ENCODE measurements around the gene TOR1A. TPM values are rescaled to one million over a fixed set of nuclear protein-coding genes. Genes with fewer than 3 reads are reported as not detected.

Gene TOR1A
- total RNA-seq, 2 donors from 2014 or later = 17.4 to 27.0 TPM

DNA sequence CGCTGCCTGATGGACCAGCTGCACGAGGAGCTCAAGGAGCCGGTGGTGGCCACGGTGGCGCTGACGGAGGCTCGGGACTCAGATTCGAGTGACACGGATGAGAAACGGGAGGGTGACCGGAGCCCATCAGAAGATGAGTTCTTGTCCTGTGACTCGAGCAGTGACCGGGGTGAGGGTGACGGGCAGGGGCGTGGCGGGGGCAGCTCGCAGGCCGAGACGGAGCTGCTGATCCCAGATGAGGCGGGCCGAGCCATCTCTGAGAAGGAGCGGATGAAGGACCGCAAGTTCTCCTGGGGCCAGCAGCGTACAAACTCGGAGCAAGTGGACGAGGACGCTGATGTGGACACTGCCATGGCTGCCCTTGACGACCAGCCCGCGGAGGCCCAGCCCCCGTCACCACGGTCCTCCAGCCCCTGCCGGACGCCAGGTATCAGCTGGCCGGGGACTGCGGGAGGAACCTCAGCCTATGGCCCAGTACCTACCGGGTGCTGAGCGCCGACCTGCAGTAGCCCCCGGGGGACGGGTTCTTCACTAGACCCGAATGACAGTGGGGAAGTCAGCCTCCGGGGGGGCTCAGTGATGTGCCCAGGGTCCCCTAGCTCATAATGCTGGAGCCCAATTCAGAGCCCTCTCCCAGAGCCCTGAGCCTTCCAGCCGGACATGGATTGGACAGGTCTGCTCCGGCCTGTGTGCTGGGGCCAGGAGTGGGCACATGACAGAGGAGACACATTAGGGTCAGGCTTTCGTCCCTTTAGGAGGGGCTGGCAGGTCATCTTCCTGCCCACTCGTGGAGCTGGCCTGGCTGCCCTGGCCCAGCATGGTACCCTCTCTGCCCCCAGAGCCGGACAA, 44.3 kb upstream of the TOR1A start:
- Histone ChIP-seq H3K27ac (no peak overlapping the region), H3K27me3 (no peaks in the 10 kb centered on the region), H3K36me3 (replicated peaks in 1 of 2; ENCODE audit: insufficient read depth in 1 of 2, low read depth in 2 of 2) (peaks cover 0 to 3% of the 10 kb centered on the region in 2 donors), H3K4me1 (no peaks in the 10 kb centered on the region), H3K4me3 (no peak overlapping the region), H3K9me3 (no peaks in the 10 kb centered on the region)
- TF ChIP-seq, protein P1, sequence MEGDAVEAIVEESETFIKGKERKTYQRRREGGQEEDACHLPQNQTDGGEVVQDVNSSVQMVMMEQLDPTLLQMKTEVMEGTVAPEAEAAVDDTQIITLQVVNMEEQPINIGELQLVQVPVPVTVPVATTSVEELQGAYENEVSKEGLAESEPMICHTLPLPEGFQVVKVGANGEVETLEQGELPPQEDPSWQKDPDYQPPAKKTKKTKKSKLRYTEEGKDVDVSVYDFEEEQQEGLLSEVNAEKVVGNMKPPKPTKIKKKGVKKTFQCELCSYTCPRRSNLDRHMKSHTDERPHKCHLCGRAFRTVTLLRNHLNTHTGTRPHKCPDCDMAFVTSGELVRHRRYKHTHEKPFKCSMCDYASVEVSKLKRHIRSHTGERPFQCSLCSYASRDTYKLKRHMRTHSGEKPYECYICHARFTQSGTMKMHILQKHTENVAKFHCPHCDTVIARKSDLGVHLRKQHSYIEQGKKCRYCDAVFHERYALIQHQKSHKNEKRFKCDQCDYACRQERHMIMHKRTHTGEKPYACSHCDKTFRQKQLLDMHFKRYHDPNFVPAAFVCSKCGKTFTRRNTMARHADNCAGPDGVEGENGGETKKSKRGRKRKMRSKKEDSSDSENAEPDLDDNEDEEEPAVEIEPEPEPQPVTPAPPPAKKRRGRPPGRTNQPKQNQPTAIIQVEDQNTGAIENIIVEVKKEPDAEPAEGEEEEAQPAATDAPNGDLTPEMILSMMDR (IDR thresholded peaks at IDR 0.05) = no peak
- TF ChIP-seq POLR2A (IDR thresholded peaks at IDR 0.05) = no peak
- ATAC-seq (peak; percentile 29), DNase-seq (no peak)
- intact Hi-C loops (cut with DNase I) = no loop called here
- 84 to 86% methylated on average over 33 to 41 of the region's 48 CpGs for WGBS, 2 donors

DNA sequence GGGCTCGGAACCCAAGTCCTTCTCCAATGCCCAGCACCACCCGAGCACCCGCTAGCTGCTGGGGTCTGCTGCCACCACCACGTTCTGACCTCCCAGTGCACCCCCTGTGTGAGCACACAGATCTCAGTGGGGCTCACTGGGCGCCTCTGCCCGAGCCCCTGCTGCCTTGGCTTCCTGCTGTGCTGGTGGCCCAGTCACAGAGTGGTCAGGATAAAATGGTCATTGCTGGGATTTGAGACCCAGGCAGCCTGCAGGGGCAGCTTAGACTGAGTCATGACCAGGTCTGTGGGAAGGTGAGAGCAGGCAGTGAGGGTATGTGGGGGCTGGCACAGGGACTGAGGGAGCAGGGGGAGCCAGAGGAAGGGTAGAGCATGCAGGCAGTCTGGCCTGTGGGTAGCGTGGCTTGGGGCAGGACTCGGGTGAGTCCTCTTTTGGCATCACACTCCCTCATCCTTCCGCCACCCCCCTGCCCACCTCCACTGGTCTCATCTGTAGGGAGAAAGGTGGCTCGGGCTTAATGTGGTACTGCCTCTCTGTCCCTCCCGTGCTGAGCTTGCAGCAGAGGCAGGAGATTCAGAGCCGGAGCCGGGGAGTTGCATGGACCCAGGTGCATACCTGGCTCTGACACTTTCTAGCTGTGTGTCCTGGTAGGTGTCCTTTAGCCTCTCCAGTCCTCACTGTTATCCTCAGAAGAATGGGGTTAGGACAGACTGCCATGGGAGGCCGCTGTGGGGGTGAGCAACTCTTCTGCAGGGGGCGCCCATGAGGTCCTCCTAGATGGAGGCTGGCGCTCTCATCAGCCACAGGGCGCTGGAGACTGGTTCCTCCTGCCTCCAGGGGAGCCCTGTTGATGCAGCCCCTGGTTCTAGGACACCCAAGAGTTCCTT, 43.4 kb upstream of the TOR1A start:
- Histone ChIP-seq H3K27me3 (no peaks in the 10 kb centered on the region), H3K9me3 (no peaks in the 10 kb centered on the region), H3K4me1 (no peaks in the 10 kb centered on the region), H3K36me3 (replicated peaks in 1 of 2; ENCODE audit: insufficient read depth in 1 of 2, low read depth in 2 of 2) (peaks cover 0 to 3% of the 10 kb centered on the region in 2 donors), H3K4me3 (no peak overlapping the region), H3K27ac (no peak overlapping the region)
- intact Hi-C loops (cut with DNase I) = no loop called here
- 76 to 84% methylated on average over 8 to 17 of the region's 17 CpGs for WGBS, 2 donors
- DNase-seq (no peak), ATAC-seq (no peak)
- TF ChIP-seq, protein P1 (IDR thresholded peaks at IDR 0.05) = no peak
- TF ChIP-seq POLR2A (IDR thresholded peaks at IDR 0.05) = no peak

DNA sequence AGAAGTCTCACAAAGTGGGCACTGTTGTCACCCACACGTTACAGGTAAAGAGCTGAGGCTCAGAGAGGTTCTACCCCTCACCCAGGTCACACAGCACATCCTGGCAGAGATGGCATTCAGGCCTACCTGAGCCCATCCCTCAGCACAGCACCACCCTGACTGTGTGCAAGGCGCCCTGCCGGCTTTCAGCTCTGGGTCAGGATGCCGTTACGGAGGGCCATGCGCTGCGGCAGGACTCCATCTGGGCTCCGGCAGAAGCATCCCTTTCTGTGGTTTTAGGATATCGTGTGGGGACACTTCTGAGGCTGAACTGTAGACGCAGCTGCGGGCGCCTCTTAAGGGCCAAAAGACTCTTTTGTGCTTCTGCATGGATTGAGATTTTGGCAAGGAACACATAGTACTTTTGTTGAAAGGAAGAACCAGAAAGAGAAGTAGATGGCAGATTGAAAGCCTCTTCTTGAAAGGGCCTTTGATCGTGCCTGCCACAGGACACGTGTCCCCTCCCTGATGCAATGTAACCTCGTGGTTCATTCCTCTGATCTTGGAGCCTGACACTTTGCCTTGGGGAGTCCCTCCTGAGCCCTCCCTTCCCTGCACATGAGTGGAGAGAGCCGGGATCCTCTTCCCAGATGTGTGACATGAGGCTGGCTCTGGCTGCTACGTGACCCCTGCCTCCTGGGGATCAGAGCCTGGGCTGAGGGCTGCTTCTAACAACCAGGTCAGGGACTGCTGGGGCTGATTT, 42.6 kb upstream of the TOR1A start:
- Histone ChIP-seq H3K4me3 (no peak overlapping the region), H3K27me3 (no peaks in the 10 kb centered on the region), H3K4me1 (no peaks in the 10 kb centered on the region), H3K27ac (no peak overlapping the region), H3K36me3 (replicated peaks in 1 of 2; ENCODE audit: insufficient read depth in 1 of 2, low read depth in 2 of 2) (peaks cover 0 to 7% of the 10 kb centered on the region in 2 donors), H3K9me3 (no peaks in the 10 kb centered on the region)
- TF ChIP-seq, protein P1 (IDR thresholded peaks at IDR 0.05) = no peak
- TF ChIP-seq POLR2A (IDR thresholded peaks at IDR 0.05) = no peak
- ATAC-seq (no peak), DNase-seq (no peak)
- intact Hi-C loops (cut with DNase I) = no loop called here
- 73 to 91% methylated on average over 12 to 16 of the region's 17 CpGs for WGBS, 2 donors

DNA sequence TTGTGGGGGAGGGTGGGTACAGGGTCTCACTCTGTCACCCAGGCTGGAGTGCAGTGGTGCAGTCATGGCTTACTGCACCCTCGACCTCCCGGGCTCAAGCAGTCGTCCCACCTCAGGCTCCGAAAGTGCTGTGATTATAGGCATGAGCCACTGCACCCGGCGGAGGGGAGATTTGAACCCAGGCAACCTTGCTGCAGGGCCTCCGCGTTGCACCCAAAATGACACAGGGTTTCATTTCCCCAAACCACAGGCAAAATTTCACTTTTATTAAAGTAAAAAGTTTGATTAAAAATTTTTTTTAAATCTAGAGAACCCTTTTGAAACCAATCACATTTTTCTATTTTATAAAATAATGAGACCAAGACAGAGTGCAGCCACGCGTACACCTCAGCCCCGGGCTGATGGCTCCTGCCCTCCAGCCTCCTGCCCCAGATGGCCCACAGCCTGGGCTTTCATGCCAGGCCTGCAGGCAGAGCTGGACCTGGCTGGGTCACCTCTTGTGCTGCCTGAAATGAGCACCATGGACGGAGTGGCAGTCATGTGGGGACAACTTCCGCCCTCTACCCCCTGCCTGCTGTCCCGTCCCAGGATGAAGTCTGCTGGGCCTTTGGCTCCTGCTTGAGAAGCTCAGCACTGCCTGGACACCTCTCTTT, 41.9 kb upstream of the TOR1A start:
- WGBS, 2 donors = 68 to 82% methylated on average over 9 to 14 of the region's 14 CpGs
- peaks cover 0 to 8% of the 10 kb centered on the region in 2 donors for H3K36me3 ChIP-seq (replicated peaks in 1 of 2; ENCODE audit: insufficient read depth in 1 of 2, low read depth in 2 of 2)
- no peak for DNase-seq
- no peaks in the 10 kb centered on the region for H3K4me1 ChIP-seq
- H3K4me3 ChIP-seq = no peak overlapping the region
- intact Hi-C loops (cut with DNase I) = no loop called here
- no peak for ATAC-seq
- H3K27ac ChIP-seq = no peak overlapping the region
- TF ChIP-seq, protein P1 (IDR thresholded peaks at IDR 0.05) = no peak
- TF ChIP-seq POLR2A (IDR thresholded peaks at IDR 0.05) = no peak
- no peaks in the 10 kb centered on the region for H3K27me3 ChIP-seq
- no peaks in the 10 kb centered on the region for H3K9me3 ChIP-seq
